Astrocyte (in vitro differentiated cells and primary cell): ENCODE data around the gene POLR3G. TPM values are rescaled to one million over a fixed set of nuclear protein-coding genes. Genes with fewer than 3 reads are reported as not detected.

ENCODE experiments used
- DNase-seq: peaks from one replicate; pipeline ENCODE4 v3.0.0-alpha.2; 2010; ENCODE audit warnings: low read depth
- FAIRE-seq: peaks from 2 replicates; lab custom pipeline; 2011; peaks lifted over from hg19 to GRCh38; lab: Jason Lieb, UNC
- H2AFZ ChIP-seq: 2 replicates; pipeline ENCODE4 v1.6.0; 2012; ENCODE audit warnings: low read depth, low read length, inconsistent platforms
- H3K27ac ChIP-seq: 2 replicates; pipeline ENCODE4 v1.5.1; 2011; ENCODE audit warnings: low read depth, low read length, inconsistent platforms
- H3K27me3 ChIP-seq: 2 replicates; pipeline ENCODE4 v1.6.0; 2011; ENCODE audit warnings: low read length, inconsistent platforms; ENCODE audit not compliant: insufficient read depth
- H3K36me3 ChIP-seq: 2 replicates; pipeline ENCODE4 v1.5.1; 2011; ENCODE audit warnings: low read length, inconsistent platforms; ENCODE audit not compliant: insufficient read depth
- H3K4me1 ChIP-seq: 2 replicates; pipeline ENCODE4 v1.5.1; 2011; ENCODE audit warnings: low read length, inconsistent platforms; ENCODE audit not compliant: insufficient read depth
- H3K4me2 ChIP-seq: 2 replicates; pipeline ENCODE4 v1.6.0; 2012; ENCODE audit warnings: low read length, inconsistent platforms
- H3K4me3 ChIP-seq: 2 replicates; pipeline ENCODE4 v1.5.1; 2011; ENCODE audit warnings: low read depth, mild to moderate bottlenecking, low read length, inconsistent platforms; ENCODE audit not compliant: insufficient read depth
- H3K79me2 ChIP-seq: 2 replicates; pipeline ENCODE4 v1.6.0; 2012; ENCODE audit warnings: mild to moderate bottlenecking, low read length, inconsistent platforms; ENCODE audit not compliant: insufficient read depth
- H3K9ac ChIP-seq: 2 replicates; pipeline ENCODE4 v1.6.0; 2012; ENCODE audit warnings: mild to moderate bottlenecking, low read length, inconsistent platforms
- H3K9me3 ChIP-seq: 2 replicates; pipeline ENCODE4 v1.5.1; 2012; ENCODE audit warnings: low read depth, mild to moderate bottlenecking, low read length, inconsistent platforms; ENCODE audit not compliant: insufficient read depth
- H4K20me1 ChIP-seq: 2 replicates; pipeline ENCODE4 v1.6.0; 2012; ENCODE audit warnings: low read length, inconsistent platforms; ENCODE audit not compliant: insufficient read depth
- H3K27ac Mint-ChIP-seq: one replicate; pipeline ENCODE4 v1.8.0; 2021; ENCODE audit warnings: mild to moderate bottlenecking, mixed read lengths; ENCODE audit not compliant: unreplicated experiment
- H3K27me3 Mint-ChIP-seq: one replicate; pipeline ENCODE4 v1.8.0; 2021; ENCODE audit warnings: low read depth, mixed read lengths; ENCODE audit not compliant: unreplicated experiment
- H3K36me3 Mint-ChIP-seq: one replicate; pipeline ENCODE4 v1.8.0; 2021; ENCODE audit warnings: low read depth, mixed read lengths; ENCODE audit not compliant: unreplicated experiment
- H3K4me1 Mint-ChIP-seq: one replicate; pipeline ENCODE4 v1.8.0; 2021; ENCODE audit warnings: low read depth, mixed read lengths; ENCODE audit not compliant: unreplicated experiment
- H3K4me3 Mint-ChIP-seq: one replicate; pipeline ENCODE4 v1.8.0; 2021; ENCODE audit warnings: mild to moderate bottlenecking, moderate library complexity, mixed read lengths; ENCODE audit not compliant: unreplicated experiment
- H3K9me3 Mint-ChIP-seq: one replicate; pipeline ENCODE4 v1.8.0; 2021; ENCODE audit warnings: mild to moderate bottlenecking, mixed read lengths; ENCODE audit not compliant: unreplicated experiment
- CTCF ChIP-seq: IDR thresholded peaks from 2 replicates; pipeline ENCODE4 v1.5.1; 2011; ENCODE audit warnings: low read depth, mild to moderate bottlenecking, inconsistent platforms, low read length, moderate library complexity; ENCODE audit not compliant: insufficient read depth
- EZH2 ChIP-seq: IDR thresholded peaks from 2 replicates; pipeline ENCODE4 v1.6.1; 2012; ENCODE audit warnings: mild to moderate bottlenecking, low read length, inconsistent platforms; ENCODE audit not compliant: insufficient read depth
- total RNA-seq: library from RNA; stranded (reverse); gene quantifications from 2 replicates; pipeline ENCODE4 v1.2.1, GENCODE V29; 2021

POLR3G gene
- total RNA-seq, 1 donor from 2014 or later, result 6.3 TPM

GRCh38 chr5:90477073-90477472 lies 2.4 kb downstream of the POLR3G start:
- FAIRE-seq (no peak), DNase-seq (no peak)
- Mint-ChIP-seq H3K36me3 (no peaks in the 10 kb centered on the region), H3K27ac (no peak overlapping the region), H3K4me3 (peak overlapping the region; percentile 12), H3K4me1 (peaks cover 18% of the 10 kb centered on the region), H3K9me3 (no peaks in the 10 kb centered on the region), H3K27me3 (no peaks in the 10 kb centered on the region)
- no peak overlapping the region for H3K9ac ChIP-seq
- H3K9me3 ChIP-seq, result no peaks in the 10 kb centered on the region
- no peak overlapping the region for H3K27ac ChIP-seq
- no peak overlapping the region for H2AFZ ChIP-seq
- H3K4me2 ChIP-seq, result peak overlapping the region; percentile 22
- H3K4me3 ChIP-seq, result no peak overlapping the region
- H3K4me1 ChIP-seq, result peaks cover 11% of the 10 kb centered on the region
- no peaks in the 10 kb centered on the region for H4K20me1 ChIP-seq
- H3K79me2 ChIP-seq, result peaks cover 7% of the 10 kb centered on the region
- no peaks in the 10 kb centered on the region for H3K27me3 ChIP-seq
- TF ChIP-seq EZH2 (no peak), CTCF (no peak)
- no peaks in the 10 kb centered on the region for H3K36me3 ChIP-seq

GRCh38 chr5:90477621-90478215 lies 3.1 kb downstream of the POLR3G start:
- H3K27me3 ChIP-seq, result no peaks in the 10 kb centered on the region
- no peaks in the 10 kb centered on the region for H3K36me3 ChIP-seq
- TF ChIP-seq EZH2, result no peak
- TF ChIP-seq CTCF, result no peak
- Mint-ChIP-seq H3K4me3 (no peak overlapping the region), H3K27ac (no peak overlapping the region), H3K4me1 (peaks cover 18% of the 10 kb centered on the region), H3K9me3 (no peaks in the 10 kb centered on the region), H3K36me3 (no peaks in the 10 kb centered on the region), H3K27me3 (no peaks in the 10 kb centered on the region)
- H2AFZ ChIP-seq, result no peak overlapping the region
- H3K4me3 ChIP-seq, result no peak overlapping the region
- H3K9ac ChIP-seq, result no peak overlapping the region
- H3K79me2 ChIP-seq, result peaks cover 7% of the 10 kb centered on the region
- FAIRE-seq (no peak), DNase-seq (no peak)
- no peaks in the 10 kb centered on the region for H4K20me1 ChIP-seq
- H3K9me3 ChIP-seq, result no peaks in the 10 kb centered on the region
- peaks cover 11% of the 10 kb centered on the region for H3K4me1 ChIP-seq
- H3K27ac ChIP-seq, result no peak overlapping the region
- peak overlapping the region; percentile 22 for H3K4me2 ChIP-seq

GRCh38 chr5:90479611-90480385 lies 5.1 kb downstream of the POLR3G start:
- H3K4me2 ChIP-seq, result no peak overlapping the region
- Mint-ChIP-seq H3K27me3 (no peaks in the 10 kb centered on the region), H3K9me3 (no peaks in the 10 kb centered on the region), H3K36me3 (peaks cover 2% of the 10 kb centered on the region), H3K27ac (no peak overlapping the region), H3K4me1 (peaks cover 19% of the 10 kb centered on the region), H3K4me3 (no peak overlapping the region)
- H3K9me3 ChIP-seq, result no peaks in the 10 kb centered on the region
- no peak for TF ChIP-seq CTCF
- TF ChIP-seq EZH2, result no peak
- no peaks in the 10 kb centered on the region for H3K79me2 ChIP-seq
- FAIRE-seq, result no peak
- no peaks in the 10 kb centered on the region for H3K27me3 ChIP-seq
- H3K9ac ChIP-seq, result no peak overlapping the region
- peaks cover 2% of the 10 kb centered on the region for H3K4me1 ChIP-seq
- no peaks in the 10 kb centered on the region for H4K20me1 ChIP-seq
- no peaks in the 10 kb centered on the region for H3K36me3 ChIP-seq
- DNase-seq, result peak; percentile 46
- H3K27ac ChIP-seq, result no peak overlapping the region
- no peak overlapping the region for H3K4me3 ChIP-seq
- H2AFZ ChIP-seq, result no peak overlapping the region
